HG03139 (cell line): ENCODE measurements around the gene ACTR2.
"Not testable (repeated sequence)": the region's sequence is repeated elsewhere in the genome, so short reads cannot be mapped to it uniquely, and the experiment has no call there.

Source experiments
- ATAC-seq: cut with Tn5 transposase; IDR thresholded peaks from one replicate; pipeline ENCODE4 v1.9.1; 2021; ENCODE audit not compliant: unreplicated experiment

The ACTR2 gene

GRCh38 chr2:65311049-65311448, 83.4 kb downstream of the ACTR2 start:
- ATAC-seq, result no peak

- no peak for ATAC-seq
Measured at GRCh38 chr2:65311596-65311995, 84.0 kb downstream of the ACTR2 start.

GRCh38 chr2:65313126-65313953, 85.7 kb downstream of the ACTR2 start:
- ATAC-seq, result no peak

- ATAC-seq, result no peak
Measured at GRCh38 chr2:65313954-65314256, 86.3 kb downstream of the ACTR2 start.

DNA sequence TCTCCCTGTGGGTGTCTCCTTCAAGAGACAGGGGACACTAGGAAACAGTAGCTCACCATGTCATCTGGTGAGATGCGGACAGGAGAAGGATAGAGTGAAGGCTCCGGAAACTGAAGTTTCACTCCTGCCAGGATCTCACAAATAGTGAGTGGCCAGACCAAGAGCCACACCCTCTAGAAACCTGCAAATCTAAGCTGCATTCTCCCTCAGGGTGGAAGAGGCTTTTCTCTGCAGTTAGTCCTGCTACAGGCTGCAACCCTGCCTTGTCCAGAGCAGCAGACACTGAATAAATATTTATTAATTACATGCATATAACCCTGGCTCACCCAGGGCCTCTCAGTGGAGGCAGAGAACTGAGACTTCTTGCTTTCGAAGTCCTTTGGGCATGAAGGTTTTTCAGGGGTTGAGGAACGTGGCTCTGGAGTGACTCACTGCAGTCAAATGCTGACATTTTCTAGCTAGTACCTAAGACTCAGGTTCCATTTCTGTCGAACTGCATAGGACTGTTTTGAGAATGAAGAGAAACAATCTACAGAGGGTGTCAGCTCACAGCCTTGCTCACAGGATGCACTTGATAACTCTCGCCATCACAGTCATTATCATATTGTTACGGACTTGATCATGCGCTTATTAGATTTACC, 87.3 kb downstream of the ACTR2 start:
- no peak for ATAC-seq

DNA sequence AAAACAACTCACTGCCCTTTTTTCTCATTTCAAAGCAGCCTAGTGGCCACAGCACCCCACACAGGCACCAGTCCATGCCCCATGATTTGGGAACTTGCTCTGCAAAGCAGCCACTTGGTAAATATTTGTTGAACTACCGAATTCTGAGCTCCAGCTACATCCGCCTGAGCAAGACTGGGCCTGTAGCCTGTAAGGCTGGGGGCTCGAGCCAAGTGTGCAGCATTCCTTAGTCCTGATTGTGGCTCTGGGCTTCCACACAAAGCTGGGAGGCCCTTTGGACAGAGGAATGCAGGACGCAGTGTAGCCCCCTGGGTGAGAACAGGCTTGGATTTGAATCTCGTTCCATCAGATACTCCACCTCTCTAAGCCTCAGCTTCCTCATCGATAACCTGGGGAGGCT, 88.4 kb downstream of the ACTR2 start:
- no peak for ATAC-seq

DNA sequence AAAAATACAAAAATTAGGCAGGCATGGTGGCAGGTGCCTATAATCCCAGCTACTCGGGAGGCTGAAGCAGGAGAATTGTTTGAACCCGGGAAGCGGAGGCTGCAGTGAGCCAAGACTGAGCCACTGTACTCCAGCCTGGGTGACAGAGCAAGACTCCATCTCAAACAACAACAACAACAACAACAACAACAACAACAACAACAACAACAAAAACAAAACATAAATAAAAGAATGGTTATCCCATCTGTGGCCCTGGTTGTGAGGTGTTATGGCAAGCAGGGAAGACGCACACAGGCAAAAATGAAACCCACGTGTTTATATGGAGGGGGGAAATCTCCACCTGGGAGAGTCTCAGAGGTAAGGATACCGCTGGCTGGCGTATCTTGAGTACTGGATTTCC, 89.7 kb downstream of the ACTR2 start:
- ATAC-seq, result not testable (repeated sequence)

DNA sequence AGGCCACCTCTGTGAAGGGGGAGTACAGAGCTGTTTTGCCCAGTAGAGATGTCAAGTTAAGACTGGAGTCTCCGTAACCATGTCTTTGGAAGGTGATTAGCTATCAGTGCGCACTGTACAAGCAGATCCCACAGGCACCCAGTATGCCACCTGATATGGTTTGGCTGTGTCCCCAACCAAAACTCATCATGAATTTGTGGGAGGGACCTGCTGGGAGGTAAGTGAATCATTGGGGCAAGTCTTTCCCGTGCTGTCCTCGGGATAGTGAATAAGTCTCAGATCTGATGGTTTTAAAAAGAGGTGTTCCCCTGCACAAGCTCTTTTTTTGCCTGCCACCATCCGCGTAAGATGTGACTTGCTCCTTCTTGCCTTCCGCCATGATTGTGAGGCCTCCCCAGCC, 90.2 kb downstream of the ACTR2 start:
- ATAC-seq, result no peak

DNA sequence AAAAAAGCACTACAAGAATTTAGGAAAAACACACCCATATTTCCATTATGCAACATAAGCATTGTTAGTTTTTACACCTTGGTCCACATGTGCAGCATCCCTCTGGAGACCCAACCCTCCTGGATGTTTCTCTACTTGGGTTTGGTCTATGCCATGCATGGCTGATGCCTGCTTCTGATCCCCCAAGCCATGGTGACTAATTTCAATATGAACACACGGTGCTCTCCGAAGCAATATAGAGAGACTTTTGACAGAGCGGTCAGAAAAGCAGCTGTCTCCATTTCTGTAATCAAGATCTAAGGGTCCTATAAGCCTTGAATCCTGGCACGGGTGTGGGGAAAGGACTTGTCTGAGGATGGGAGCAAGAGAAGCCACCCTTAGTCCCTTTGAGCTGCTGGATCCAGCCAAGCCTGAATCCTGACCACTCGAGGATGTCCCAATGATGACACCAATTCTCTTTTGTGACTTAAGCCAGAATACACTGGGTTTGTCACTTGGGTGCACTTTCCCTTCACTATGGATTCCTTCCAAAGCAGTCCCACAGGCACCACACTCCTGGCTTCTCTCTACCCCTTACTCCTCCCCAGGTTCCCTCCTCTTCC, 91.5 kb downstream of the ACTR2 start:
- no peak for ATAC-seq

GRCh38 chr2:65319674-65320041, 92.0 kb downstream of the ACTR2 start:
- no peak for ATAC-seq

GRCh38 chr2:65320042-65320725, 92.6 kb downstream of the ACTR2 start:
- ATAC-seq, result no peak
